NCI-H2196 (cell line): ENCODE results near the gene HSD17B2.
"Not testable (repeated sequence)": the region's sequence is repeated elsewhere in the genome, so short reads cannot be mapped to it uniquely, and the experiment has no call there.

Experiments used
- DNase-seq: peaks from one replicate; lab custom pipeline; 2025; ENCODE audit not compliant: unreplicated experiment; lab: John Stamatoyannopoulos, UW

Gene HSD17B2

DNA sequence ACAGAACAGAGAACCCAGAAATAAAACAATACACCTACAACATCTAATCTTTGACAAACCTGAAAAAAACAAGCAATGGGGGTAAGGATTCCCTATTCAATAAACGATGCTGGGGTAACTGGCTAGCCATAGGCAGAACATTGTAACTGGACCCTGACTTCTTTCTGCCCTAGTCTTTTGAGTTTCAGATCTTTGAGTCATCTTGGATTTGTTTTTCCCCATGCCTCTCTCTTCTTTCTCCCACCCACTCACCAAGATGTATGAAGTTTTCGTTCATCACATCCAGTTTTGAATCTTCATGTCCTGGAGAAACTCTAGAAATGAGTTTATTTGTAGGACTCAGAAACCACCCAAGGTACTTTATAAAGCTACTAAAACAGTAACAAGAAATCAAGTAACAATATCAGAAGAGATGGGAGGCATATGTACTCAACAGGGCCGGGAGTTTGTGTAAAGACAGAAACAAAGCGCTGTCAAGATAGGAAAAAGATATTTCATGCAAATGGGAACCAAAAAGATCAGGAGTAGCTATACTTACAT, 39.0 kb downstream of the HSD17B2 start:
- DNase-seq, result no peak

- DNase-seq, result no peak
Observed at GRCh38 chr16:82078125-82078524, 43.1 kb downstream of the HSD17B2 start.

GRCh38 chr16:82079892-82080291, 44.8 kb downstream of the HSD17B2 start:
- DNase-seq, result no peak

DNA sequence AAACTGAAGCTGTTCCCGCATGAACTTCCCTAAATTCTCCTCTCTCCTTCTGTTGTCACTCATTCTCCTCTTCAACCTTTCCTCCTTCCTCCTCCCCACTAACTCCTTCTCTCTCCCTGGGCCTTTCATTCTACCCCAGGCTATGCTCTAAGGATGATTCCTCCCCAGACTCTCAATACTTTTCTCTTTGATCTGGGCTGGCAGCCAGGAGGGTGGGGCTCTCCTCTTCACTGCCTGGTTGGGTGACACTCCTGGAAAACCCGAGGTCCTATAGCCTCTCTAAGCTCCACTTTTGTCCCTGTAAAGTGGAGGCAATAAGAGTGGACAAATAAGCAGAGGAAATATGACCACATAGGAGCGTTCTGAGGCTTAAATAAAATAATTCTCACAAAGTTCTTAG, 46.2 kb downstream of the HSD17B2 start:
- DNase-seq, result no peak

- no peak for DNase-seq
Observed at GRCh38 chr16:82082097-82082496, 47.0 kb downstream of the HSD17B2 start.

GRCh38 chr16:82082543-82083244, 47.6 kb downstream of the HSD17B2 start:
- DNase-seq, result no peak

DNA sequence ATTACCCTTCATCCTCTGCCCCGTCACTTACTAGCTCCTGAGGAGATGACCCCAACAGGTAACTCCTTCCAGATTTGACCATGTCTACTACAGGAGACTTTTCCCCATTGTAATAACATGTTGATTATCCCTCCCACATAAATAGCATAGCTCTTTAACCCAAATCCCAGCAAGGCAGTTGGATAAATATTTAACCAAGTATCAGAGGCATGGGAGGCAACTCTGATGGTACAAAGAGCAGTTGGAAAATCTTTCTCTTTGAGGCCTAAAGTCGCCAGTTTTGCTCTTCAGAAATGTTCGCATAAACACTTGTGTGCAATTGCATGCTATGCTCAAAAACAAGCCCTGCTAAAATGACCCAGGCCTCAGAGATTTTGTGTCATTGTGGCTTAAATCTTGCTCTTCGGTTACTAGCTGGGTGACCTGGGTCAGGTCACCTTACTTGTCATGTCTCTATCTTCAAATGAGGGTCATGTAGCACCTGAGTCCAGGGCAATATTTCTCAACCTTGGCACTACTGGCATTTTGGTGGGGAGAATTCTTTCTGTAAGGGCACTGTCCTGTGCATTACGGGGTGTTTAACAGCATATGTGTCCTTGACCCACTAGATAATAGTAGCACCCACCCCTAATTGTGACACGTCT, 48.8 kb downstream of the HSD17B2 start:
- no peak for DNase-seq

DNA sequence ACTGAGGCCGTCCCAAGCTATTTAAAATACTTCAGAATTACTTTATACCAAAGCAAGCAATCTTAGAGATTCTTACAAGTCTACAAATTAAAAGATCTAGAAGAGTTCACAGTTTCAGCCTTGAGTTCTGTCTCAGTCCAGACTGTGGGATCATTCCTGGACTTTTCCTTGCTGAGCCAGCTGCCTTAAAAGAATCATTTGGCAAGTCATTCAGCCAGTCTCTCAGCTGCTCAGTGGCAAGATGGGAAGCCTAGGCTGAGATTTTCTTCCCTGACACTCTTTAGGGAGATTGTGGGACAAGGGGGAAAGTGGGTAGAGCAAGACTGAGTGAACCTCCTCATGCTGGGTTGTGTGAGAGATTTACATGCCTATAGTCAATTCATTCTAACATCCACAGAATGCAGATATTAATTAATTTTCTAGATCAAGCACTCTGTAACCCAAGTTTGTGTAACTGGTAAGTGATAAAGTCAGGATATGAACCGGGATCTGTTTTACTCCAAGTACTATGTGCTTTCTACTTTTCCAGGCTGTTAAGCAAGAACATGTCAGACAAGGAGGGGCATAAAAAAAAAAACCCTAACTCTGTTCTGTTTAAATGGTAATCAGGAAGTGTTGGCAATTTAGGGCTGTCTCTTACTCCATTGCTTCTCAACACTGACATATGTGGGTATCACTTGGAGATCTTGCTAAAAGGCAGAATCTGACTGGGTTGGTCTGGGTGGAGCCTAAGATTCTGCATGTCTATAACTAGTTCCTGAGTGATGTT, 50.1 kb downstream of the HSD17B2 start:
- DNase-seq, result no peak

- DNase-seq, result no peak
Observed at GRCh38 chr16:82088483-82088882, 53.4 kb downstream of the HSD17B2 start.

DNA sequence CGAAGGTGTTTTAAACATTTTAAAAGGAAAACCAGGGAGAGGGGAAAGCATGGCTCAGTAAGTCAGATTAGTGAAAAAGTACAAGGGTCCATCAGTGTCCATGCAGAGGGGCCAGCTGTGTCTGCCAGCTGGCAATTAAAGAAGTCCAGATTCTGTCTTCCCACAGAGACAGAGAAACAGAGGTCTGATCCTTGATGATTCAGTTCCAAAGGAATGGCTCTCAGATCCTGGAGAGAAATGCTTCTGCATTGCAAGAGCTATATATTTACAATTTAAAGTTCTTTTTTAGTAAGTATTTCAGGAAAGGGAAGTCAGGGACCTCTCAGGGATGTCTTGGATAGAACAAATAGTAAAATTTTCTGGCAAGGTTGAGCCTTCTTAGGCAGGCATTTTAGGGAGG, 56.2 kb downstream of the HSD17B2 start:
- DNase-seq, result no peak

DNA sequence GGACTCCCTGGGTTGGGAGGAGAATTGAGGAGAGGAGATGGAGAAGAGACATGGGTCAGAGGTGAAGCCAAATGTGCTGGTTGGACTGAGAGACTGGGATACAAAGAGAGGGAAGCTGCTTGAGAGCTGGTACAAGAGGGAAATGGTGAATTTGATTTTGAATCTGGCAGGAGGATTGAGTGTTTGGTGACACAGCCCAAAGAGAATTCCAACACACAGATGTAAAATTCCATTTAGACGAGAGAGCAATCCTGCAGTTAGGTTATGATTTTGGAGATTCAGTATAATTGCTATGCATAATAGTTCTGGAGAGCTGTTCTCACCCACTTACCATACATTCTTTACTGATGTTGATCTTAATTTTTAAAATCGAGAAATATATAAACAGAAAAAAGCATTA, 57.7 kb downstream of the HSD17B2 start:
- DNase-seq, result no peak

DNA sequence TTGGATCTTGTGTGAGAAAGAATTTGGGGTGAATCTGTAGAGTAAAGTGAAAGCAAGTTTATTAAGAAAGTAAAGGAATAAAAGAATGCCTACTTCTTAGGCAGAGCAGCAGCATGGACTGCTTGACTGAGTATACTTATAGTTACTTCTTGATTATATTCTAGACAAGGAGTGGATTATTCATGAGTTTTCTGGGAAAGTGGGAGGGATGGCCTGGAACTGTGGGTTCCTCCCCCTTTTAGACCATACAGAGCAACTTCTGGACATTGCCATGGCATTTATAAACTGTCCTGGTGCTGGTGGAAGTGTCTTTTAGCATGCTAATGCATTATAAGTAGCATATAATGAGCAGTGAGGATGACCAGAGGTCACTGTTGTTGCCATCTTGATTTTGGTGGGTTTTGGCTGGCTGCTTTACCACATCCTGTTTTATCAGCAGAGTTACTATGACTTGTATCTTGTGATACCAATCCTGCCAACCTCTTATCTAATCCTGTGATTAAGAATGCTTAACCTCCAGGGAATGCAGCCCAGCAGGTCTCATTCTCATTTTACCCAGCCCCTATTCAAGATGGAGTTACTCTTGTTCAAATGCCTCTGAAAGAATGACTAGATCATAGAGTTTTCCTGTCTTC, 58.7 kb downstream of the HSD17B2 start:
- DNase-seq, result no peak

GRCh38 chr16:82094942-82095540, 60.0 kb downstream of the HSD17B2 start:
- no peak for DNase-seq

GRCh38 chr16:82096641-82097040, 61.6 kb downstream of the HSD17B2 start:
- DNase-seq, result no peak

DNA sequence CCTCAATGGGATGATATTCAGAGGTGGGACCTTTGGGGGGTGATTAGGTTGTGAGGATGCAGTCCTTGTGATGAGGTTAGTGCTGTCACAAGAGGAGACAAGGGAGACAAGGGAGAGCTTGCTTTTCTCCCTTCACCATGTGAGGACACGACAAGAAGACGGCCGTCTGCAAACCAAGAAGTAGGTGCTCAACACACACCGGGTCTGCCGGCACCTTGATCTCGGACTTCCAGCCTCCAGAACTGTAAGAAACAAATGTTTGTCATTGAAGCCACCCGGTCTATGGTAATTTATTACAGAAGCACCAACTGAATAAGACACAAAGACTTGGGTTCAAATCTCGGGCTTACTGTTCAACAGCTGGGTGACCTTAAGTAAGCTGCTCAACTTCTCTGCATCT, 70.1 kb downstream of the HSD17B2 start:
- DNase-seq, result no peak

GRCh38 chr16:82108100-82108499, 73.0 kb downstream of the HSD17B2 start:
- no peak for DNase-seq

- no peak for DNase-seq
Observed at GRCh38 chr16:82108774-82109173, 73.7 kb downstream of the HSD17B2 start.

DNA sequence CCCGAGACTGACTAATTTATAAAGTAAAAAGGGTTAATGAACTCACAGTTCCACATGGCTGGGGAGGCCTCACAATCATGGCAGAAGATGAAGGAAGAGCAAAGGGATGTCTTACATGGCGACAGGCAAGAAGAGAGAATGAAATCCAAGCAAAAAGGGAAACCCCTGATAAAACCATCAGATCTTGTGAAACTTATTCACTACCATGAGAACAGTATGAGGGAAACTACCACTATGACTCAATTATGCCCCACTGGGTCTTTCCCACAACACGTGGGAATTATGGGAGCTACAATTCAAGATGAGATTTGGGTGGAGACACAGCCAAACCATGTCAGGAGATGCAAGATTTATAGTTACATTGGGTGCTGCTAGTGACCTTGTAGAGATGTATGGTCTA, 74.2 kb downstream of the HSD17B2 start:
- DNase-seq, result not testable (repeated sequence)

DNA sequence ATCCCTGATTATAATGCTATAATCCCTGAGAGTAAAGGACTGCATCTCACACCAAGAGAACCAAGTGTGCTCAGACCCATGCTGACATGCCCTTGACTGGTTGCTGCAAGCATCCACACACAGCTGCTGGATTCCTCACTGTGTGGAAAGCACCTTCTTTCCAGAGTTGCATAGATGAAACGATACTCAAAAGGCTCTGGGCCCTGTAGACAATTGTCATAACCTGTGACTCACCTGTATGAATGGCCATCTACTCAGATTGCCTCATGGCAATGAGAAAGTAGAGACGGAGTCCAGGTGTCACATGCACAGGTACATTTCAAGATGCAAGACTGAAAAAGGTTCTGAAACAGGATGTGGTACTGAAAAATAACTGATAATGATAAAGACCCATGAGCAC, 76.9 kb downstream of the HSD17B2 start:
- DNase-seq, result no peak

- DNase-seq, result no peak
Observed at GRCh38 chr16:82113741-82114140, 78.7 kb downstream of the HSD17B2 start.

GRCh38 chr16:82116535-82116934, 81.5 kb downstream of the HSD17B2 start:
- DNase-seq, result no peak
